ENCODE measurements around the gene AQP11. TPM values are rescaled to one million over a fixed set of nuclear protein-coding genes. Genes with fewer than 3 reads are reported as not detected.

AQP11 gene
- total and polyA plus RNA-seq, 2 of the 4 experiments (the other 2 are of a cell fraction), result 1.1 TPM

DNA sequence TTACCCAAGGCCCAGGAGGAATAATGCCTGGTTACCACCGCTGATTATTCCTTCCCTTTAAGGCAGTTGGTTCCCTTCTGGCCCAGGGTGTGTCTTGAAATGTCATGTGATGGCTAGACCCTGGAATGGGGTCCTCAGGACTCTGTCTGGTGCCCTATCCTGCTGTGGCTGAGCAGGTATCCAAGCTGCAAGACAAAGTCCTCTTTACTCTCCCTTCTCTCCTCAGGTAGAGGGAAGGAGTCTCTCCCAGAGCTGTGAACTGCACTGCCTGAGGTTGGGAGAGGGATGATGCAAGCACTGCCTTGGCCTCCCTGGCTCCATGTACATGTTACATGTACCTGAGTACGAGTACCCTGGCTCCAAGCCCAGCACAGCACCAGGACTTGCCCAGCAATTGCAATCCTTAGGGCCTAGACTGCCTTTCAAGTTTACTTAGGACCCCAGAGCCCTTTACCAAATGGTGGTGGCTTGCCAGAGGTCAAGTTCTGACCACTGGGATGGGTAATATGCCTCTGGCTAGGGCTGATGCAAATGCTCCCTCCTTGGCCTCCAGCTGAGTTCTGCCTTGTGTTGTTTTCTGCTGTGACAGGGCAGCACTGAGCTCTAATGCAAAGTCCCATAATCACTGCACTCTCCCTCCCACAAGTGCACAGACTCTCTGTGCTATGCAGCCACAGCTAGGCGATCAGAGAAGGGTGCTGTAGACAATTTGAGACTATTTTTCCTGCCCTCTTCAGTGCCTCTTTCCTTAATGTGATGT lies 20.7 kb upstream of the AQP11 start:
- H3K4ac ChIP-seq (ENCODE audit: low read depth, low read length), result no peak overlapping the region; the same call in 1 of the 2 replicates
- no peak overlapping the region for H2BK5ac ChIP-seq (ENCODE audit: low read depth, low read length, poor library complexity, severe bottlenecking)
- no peak overlapping the region for H2BK20ac ChIP-seq (ENCODE audit: low read depth, low read length)
- TF ChIP-seq CEBPB (IDR thresholded peaks at IDR 0.05; ENCODE audit: low read depth, low read length) (no peak), RCOR1 (IDR thresholded peaks at IDR 0.05; ENCODE audit: insufficient replicate concordance, low read length) (no peak), CHD1 (IDR thresholded peaks at IDR 0.05; ENCODE audit: low read depth, low read length) (no peak), FOS (IDR thresholded peaks at IDR 0.05; ENCODE audit: low read depth, low read length) (no peak), SMC3 (IDR thresholded peaks at IDR 0.05; ENCODE audit: low read depth, low read length) (no peak), MAFK (IDR thresholded peaks at IDR 0.05; ENCODE audit: low read depth, low read length) (no peak), MXI1 (IDR thresholded peaks at IDR 0.05; ENCODE audit: borderline replicate concordance, low read depth, low read length) (no peak), NFE2L2 (IDR thresholded peaks at IDR 0.05; ENCODE audit: low read depth, low read length) (no peak), BHLHE40 (IDR thresholded peaks at IDR 0.05; ENCODE audit: low read depth, low read length) (no peak), MAZ (IDR thresholded peaks at IDR 0.05; ENCODE audit: borderline replicate concordance, low read depth, low read length) (no peak), RAD21 (IDR thresholded peaks at IDR 0.05; ENCODE audit: low read length) (no peak)
- TF ChIP-seq, protein P1, sequence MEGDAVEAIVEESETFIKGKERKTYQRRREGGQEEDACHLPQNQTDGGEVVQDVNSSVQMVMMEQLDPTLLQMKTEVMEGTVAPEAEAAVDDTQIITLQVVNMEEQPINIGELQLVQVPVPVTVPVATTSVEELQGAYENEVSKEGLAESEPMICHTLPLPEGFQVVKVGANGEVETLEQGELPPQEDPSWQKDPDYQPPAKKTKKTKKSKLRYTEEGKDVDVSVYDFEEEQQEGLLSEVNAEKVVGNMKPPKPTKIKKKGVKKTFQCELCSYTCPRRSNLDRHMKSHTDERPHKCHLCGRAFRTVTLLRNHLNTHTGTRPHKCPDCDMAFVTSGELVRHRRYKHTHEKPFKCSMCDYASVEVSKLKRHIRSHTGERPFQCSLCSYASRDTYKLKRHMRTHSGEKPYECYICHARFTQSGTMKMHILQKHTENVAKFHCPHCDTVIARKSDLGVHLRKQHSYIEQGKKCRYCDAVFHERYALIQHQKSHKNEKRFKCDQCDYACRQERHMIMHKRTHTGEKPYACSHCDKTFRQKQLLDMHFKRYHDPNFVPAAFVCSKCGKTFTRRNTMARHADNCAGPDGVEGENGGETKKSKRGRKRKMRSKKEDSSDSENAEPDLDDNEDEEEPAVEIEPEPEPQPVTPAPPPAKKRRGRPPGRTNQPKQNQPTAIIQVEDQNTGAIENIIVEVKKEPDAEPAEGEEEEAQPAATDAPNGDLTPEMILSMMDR (conservative IDR thresholded peaks at IDR 0.05; ENCODE audit: low read depth, low read length), result no peak
- no TSS peak for BruUV-seq (replicated peaks)
- no peak overlapping the region for H2AK5ac ChIP-seq (ENCODE audit: low read depth, low read length)
- peak overlapping the region; percentile 55 for H2AK9ac ChIP-seq (replicated peaks; ENCODE audit: low read depth, low read length, poor library complexity)
- dilution Hi-C loops (cut with HindIII; ENCODE audit: low sequenced_read_pairs, unreplicated experiment) (no loop called here), intact Hi-C loops (cut with micrococcal nuclease) (no loop called here), in situ Hi-C loops (cut with MboI; ENCODE audit: low sequenced_read_pairs) (no loop called here)
- H3K9me1 ChIP-seq (ENCODE audit: insufficient read depth, low read length), result 0 out of 2 replicates have a peak, but pooled peaks cover 8% of the 10 kb centered on the region
- H4K91ac ChIP-seq (ENCODE audit: insufficient read depth, low read depth, low read length), result no peak overlapping the region
- H4K5ac ChIP-seq (ENCODE audit: low read depth, low read length), result no peak overlapping the region
- no peaks in the 10 kb centered on the region for H3K36me3 ChIP-seq (ENCODE audit: control insufficient read depth, insufficient read depth, low read length)
- no peak overlapping the region for H3K18ac ChIP-seq (ENCODE audit: low read depth, low read length)
- no peak overlapping the region for H3K4me2 ChIP-seq (ENCODE audit: low read depth, low read length)
- no peak overlapping the region; a peak in 1 of 4 replicates for H4K8ac ChIP-seq (ENCODE audit: low read depth in 2 of 2, low read length in 2 of 2)
- ChIA-PET POLR2A (ENCODE audit: unreplicated experiment) (no interaction called here), CTCF (no interaction called here)
- no peaks in the 10 kb centered on the region for H4K20me1 ChIP-seq (ENCODE audit: insufficient read depth, low read length)
- H2AFZ ChIP-seq (replicated peaks; ENCODE audit: low read length, poor library complexity), result no peak overlapping the region
- no peak overlapping the region for H3K23ac ChIP-seq (ENCODE audit: low read depth, low read length)
- no CpG with 5 or more reads among the region's 3 CpGs for WGBS, 2 experiments (ENCODE audit: extremely low coverage in 2 of 2, insufficient read length in 1 of 2)
- H3K4me1 ChIP-seq (ENCODE audit: control insufficient read depth, insufficient read depth, low read length), result peaks cover 3% of the 10 kb centered on the region
- no peak overlapping the region for H2BK15ac ChIP-seq (ENCODE audit: low read depth, low read length)
- no peaks in the 10 kb centered on the region for H3K79me1 ChIP-seq (ENCODE audit: low read depth in 1 of 2, low read length in 2 of 2)
- no peak overlapping the region for H3K4me3 ChIP-seq (ENCODE audit: insufficient read depth, low read depth, low read length)
- ATAC-seq (ENCODE audit: low read depth) (no peak), DNase-seq (no peak)
- no peak overlapping the region for H3K14ac ChIP-seq (replicated peaks; ENCODE audit: low read depth, low read length)
- H3K27me3 ChIP-seq (ENCODE audit: control insufficient read depth, insufficient read depth, low read length), result no peaks in the 10 kb centered on the region
- H3K27ac ChIP-seq (ENCODE audit: insufficient read depth, low read length), result no peak overlapping the region
- H3K56ac ChIP-seq (ENCODE audit: extremely low read depth, insufficient read depth, low read length), result no peak overlapping the region
- no peak overlapping the region; the same call in 1 of the 2 replicates for H2BK120ac ChIP-seq (ENCODE audit: low read depth, low read length)
- no peak overlapping the region for H3K9ac ChIP-seq (ENCODE audit: low read depth, low read length)
- no peaks in the 10 kb centered on the region for H3K9me3 ChIP-seq (ENCODE audit: control insufficient read depth, insufficient read depth, low read length)
